H1 (cell line): ENCODE measurements around the gene CD58.
"Not testable (repeated sequence)": the region's sequence is repeated elsewhere in the genome, so short reads cannot be mapped to it uniquely, and the experiment has no call there.

ENCODE experiments used
- CREB1 ChIP-seq: IDR thresholded peaks from 2 replicates; pipeline ENCODE4 v1.6.1; 2012; ENCODE audit warnings: inconsistent platforms
- EP300 ChIP-seq, 2 experiments: IDR thresholded peaks; 1 replicate in 1 of 2; 2 replicates in 1 of 2; pipeline ENCODE4 v1.6.1; 2011 to 2012; ENCODE audit warnings: low read depth in 2 of 2, low read length in 2 of 2, mild to moderate bottlenecking in 2 of 2, borderline replicate concordance in 1 of 2, inconsistent platforms in 1 of 2, moderate library complexity in 1 of 2
- EZH2 ChIP-seq: fragments of 200-600 bp; sonication (generic); IDR thresholded peaks from 2 replicates; pipeline ENCODE4 v1.7.1; 2012; ENCODE audit warnings: low read depth, mild to moderate bottlenecking, moderate library complexity, low read length, inconsistent platforms; ENCODE audit not compliant: severe bottlenecking
- GTF2F1 ChIP-seq: IDR thresholded peaks from 2 replicates; pipeline ENCODE4 v1.6.1; 2012; ENCODE audit warnings: low read depth, low read length, improper control_type of control experiment, borderline replicate concordance
- KDM5A ChIP-seq: fragments of 200-600 bp; IDR thresholded peaks from 2 replicates; pipeline ENCODE4 v1.7.1; 2012; ENCODE audit warnings: mild to moderate bottlenecking, low read length, inconsistent platforms, mixed read lengths
- MAFK ChIP-seq: IDR thresholded peaks from 2 replicates; pipeline ENCODE4 v1.6.1; 2012; ENCODE audit warnings: low read depth, mild to moderate bottlenecking, improper control_type of control experiment, low read length
- NRF1 ChIP-seq: IDR thresholded peaks from 2 replicates; pipeline ENCODE4 v1.6.1; 2011; ENCODE audit warnings: mild to moderate bottlenecking, low read depth, low read length, improper control_type of control experiment
- POLR2A ChIP-seq, 2 experiments: IDR thresholded peaks; 1 replicate in 1 of 2; 2 replicates in 1 of 2; pipeline ENCODE4 v1.6.1; 2011; ENCODE audit warnings: low read depth in 2 of 2, low read length in 2 of 2, mild to moderate bottlenecking in 2 of 2; ENCODE audit errors: control extremely low read depth in 1 of 2
- RAD21 ChIP-seq, 2 experiments: IDR thresholded peaks in 1 of 2; conservative IDR thresholded peaks in 1 of 2; 2 replicates each; pipeline ENCODE4 v1.6.1; 2011; ENCODE audit warnings: low read depth in 2 of 2, low read length in 2 of 2, improper control_type of control experiment in 1 of 2, inconsistent platforms in 1 of 2, mild to moderate bottlenecking in 1 of 2, moderate library complexity in 1 of 2
- TAF1 ChIP-seq: IDR thresholded peaks from 2 replicates; pipeline ENCODE4 v1.6.1; 2011; ENCODE audit warnings: mild to moderate bottlenecking, low read depth, low read length
- YY1 ChIP-seq: IDR thresholded peaks from 2 replicates; pipeline ENCODE4 v1.6.1; 2011; ENCODE audit warnings: low read depth, mild to moderate bottlenecking, low read length
- TF ChIP-seq, protein P1 (sequence below): IDR thresholded peaks from 2 replicates; pipeline ENCODE4 v1.6.1; 2012; ENCODE audit warnings: inconsistent platforms
- TF ChIP-seq, protein P2 (sequence below), 3 experiments: IDR thresholded peaks; 1 replicate in 2 of 3; 2 replicates in 1 of 3; pipeline versions ENCODE4 v1.5.1 to v1.6.1; 2011; ENCODE audit warnings: low read length in 3 of 3, mild to moderate bottlenecking in 3 of 3, inconsistent platforms in 2 of 3, low read depth in 1 of 3, moderate library complexity in 1 of 3; ENCODE audit not compliant: insufficient read depth in 1 of 3; ENCODE audit errors: control extremely low read depth in 1 of 3
- TF ChIP-seq, protein P3 (sequence below): IDR thresholded peaks from 2 replicates; pipeline ENCODE4 v1.6.1; 2011; ENCODE audit warnings: low read depth, mild to moderate bottlenecking, low read length; ENCODE audit not compliant: insufficient read depth

DNA sequence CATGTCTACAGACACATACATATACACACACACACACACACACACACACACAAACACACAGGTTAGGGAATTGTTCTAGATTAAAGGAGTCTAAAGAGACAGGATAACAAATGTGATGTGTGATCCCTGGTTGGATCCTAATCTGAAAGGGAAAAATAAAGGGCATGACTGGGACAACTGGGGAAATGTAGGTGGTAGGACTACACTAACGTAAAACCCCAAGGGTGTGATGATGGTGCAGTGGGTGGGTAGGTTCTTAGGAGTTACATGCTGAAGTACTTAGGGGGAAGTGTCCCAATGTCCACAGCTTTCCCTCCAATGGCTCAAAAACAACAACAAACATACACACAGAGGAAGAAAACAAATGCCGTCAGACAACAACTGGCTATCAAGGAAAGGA is 28.5 kb upstream of the CD58 start:
- not testable (repeated sequence) for TF ChIP-seq CREB1; MAFK; KDM5A; YY1; TAF1; EP300 (IDR thresholded peaks at IDR 0.05; ENCODE audit: borderline replicate concordance in 1 of 2, low read depth in 2 of 2, low read length in 2 of 2); EZH2; RAD21 (IDR thresholded peaks at IDR 0.05 in 1 of 2, conservative IDR thresholded peaks at IDR 0.05 in 1 of 2; ENCODE audit: low read depth in 2 of 2, low read length in 2 of 2); POLR2A (IDR thresholded peaks at IDR 0.05; ENCODE audit: control extremely low read depth in 1 of 2, low read depth in 2 of 2, low read length in 2 of 2); GTF2F1; NRF1
- TF ChIP-seq, protein P1, sequence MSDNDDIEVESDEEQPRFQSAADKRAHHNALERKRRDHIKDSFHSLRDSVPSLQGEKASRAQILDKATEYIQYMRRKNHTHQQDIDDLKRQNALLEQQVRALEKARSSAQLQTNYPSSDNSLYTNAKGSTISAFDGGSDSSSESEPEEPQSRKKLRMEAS, result not testable (repeated sequence)
- TF ChIP-seq, protein P2, sequence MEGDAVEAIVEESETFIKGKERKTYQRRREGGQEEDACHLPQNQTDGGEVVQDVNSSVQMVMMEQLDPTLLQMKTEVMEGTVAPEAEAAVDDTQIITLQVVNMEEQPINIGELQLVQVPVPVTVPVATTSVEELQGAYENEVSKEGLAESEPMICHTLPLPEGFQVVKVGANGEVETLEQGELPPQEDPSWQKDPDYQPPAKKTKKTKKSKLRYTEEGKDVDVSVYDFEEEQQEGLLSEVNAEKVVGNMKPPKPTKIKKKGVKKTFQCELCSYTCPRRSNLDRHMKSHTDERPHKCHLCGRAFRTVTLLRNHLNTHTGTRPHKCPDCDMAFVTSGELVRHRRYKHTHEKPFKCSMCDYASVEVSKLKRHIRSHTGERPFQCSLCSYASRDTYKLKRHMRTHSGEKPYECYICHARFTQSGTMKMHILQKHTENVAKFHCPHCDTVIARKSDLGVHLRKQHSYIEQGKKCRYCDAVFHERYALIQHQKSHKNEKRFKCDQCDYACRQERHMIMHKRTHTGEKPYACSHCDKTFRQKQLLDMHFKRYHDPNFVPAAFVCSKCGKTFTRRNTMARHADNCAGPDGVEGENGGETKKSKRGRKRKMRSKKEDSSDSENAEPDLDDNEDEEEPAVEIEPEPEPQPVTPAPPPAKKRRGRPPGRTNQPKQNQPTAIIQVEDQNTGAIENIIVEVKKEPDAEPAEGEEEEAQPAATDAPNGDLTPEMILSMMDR (IDR thresholded peaks at IDR 0.05; ENCODE audit: control extremely low read depth in 1 of 3, insufficient read depth in 1 of 3, low read depth in 1 of 3, low read length in 3 of 3), result not testable (repeated sequence)
- TF ChIP-seq, protein P3, sequence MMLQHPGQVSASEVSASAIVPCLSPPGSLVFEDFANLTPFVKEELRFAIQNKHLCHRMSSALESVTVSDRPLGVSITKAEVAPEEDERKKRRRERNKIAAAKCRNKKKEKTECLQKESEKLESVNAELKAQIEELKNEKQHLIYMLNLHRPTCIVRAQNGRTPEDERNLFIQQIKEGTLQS, result not testable (repeated sequence)
